Astrocyte (in vitro differentiated cells and primary cell): ENCODE results near the gene TRIM4. TPM values are rescaled to one million over a fixed set of nuclear protein-coding genes. Genes with fewer than 3 reads are reported as not detected.
"Not testable (repeated sequence)": the region's sequence is repeated elsewhere in the genome, so short reads cannot be mapped to it uniquely, and the experiment has no call there.

ENCODE experiments used
- DNase-seq: peaks from one replicate; pipeline ENCODE4 v3.0.0-alpha.2; 2010; ENCODE audit warnings: low read depth
- FAIRE-seq: peaks from 2 replicates; lab custom pipeline; 2011; peaks lifted over from hg19 to GRCh38; lab: Jason Lieb, UNC
- H2AFZ ChIP-seq: 2 replicates; pipeline ENCODE4 v1.6.0; 2012; ENCODE audit warnings: low read depth, low read length, inconsistent platforms
- H3K27ac ChIP-seq: 2 replicates; pipeline ENCODE4 v1.5.1; 2011; ENCODE audit warnings: low read depth, low read length, inconsistent platforms
- H3K27me3 ChIP-seq: 2 replicates; pipeline ENCODE4 v1.6.0; 2011; ENCODE audit warnings: low read length, inconsistent platforms; ENCODE audit not compliant: insufficient read depth
- H3K36me3 ChIP-seq: 2 replicates; pipeline ENCODE4 v1.5.1; 2011; ENCODE audit warnings: low read length, inconsistent platforms; ENCODE audit not compliant: insufficient read depth
- H3K4me1 ChIP-seq: 2 replicates; pipeline ENCODE4 v1.5.1; 2011; ENCODE audit warnings: low read length, inconsistent platforms; ENCODE audit not compliant: insufficient read depth
- H3K4me2 ChIP-seq: 2 replicates; pipeline ENCODE4 v1.6.0; 2012; ENCODE audit warnings: low read length, inconsistent platforms
- H3K4me3 ChIP-seq: 2 replicates; pipeline ENCODE4 v1.5.1; 2011; ENCODE audit warnings: low read depth, mild to moderate bottlenecking, low read length, inconsistent platforms; ENCODE audit not compliant: insufficient read depth
- H3K79me2 ChIP-seq: 2 replicates; pipeline ENCODE4 v1.6.0; 2012; ENCODE audit warnings: mild to moderate bottlenecking, low read length, inconsistent platforms; ENCODE audit not compliant: insufficient read depth
- H3K9ac ChIP-seq: 2 replicates; pipeline ENCODE4 v1.6.0; 2012; ENCODE audit warnings: mild to moderate bottlenecking, low read length, inconsistent platforms
- H3K9me3 ChIP-seq: 2 replicates; pipeline ENCODE4 v1.5.1; 2012; ENCODE audit warnings: low read depth, mild to moderate bottlenecking, low read length, inconsistent platforms; ENCODE audit not compliant: insufficient read depth
- H4K20me1 ChIP-seq: 2 replicates; pipeline ENCODE4 v1.6.0; 2012; ENCODE audit warnings: low read length, inconsistent platforms; ENCODE audit not compliant: insufficient read depth
- H3K27ac Mint-ChIP-seq: one replicate; pipeline ENCODE4 v1.8.0; 2021; ENCODE audit warnings: mild to moderate bottlenecking, mixed read lengths; ENCODE audit not compliant: unreplicated experiment
- H3K27me3 Mint-ChIP-seq: one replicate; pipeline ENCODE4 v1.8.0; 2021; ENCODE audit warnings: low read depth, mixed read lengths; ENCODE audit not compliant: unreplicated experiment
- H3K36me3 Mint-ChIP-seq: one replicate; pipeline ENCODE4 v1.8.0; 2021; ENCODE audit warnings: low read depth, mixed read lengths; ENCODE audit not compliant: unreplicated experiment
- H3K4me1 Mint-ChIP-seq: one replicate; pipeline ENCODE4 v1.8.0; 2021; ENCODE audit warnings: low read depth, mixed read lengths; ENCODE audit not compliant: unreplicated experiment
- H3K4me3 Mint-ChIP-seq: one replicate; pipeline ENCODE4 v1.8.0; 2021; ENCODE audit warnings: mild to moderate bottlenecking, moderate library complexity, mixed read lengths; ENCODE audit not compliant: unreplicated experiment
- H3K9me3 Mint-ChIP-seq: one replicate; pipeline ENCODE4 v1.8.0; 2021; ENCODE audit warnings: mild to moderate bottlenecking, mixed read lengths; ENCODE audit not compliant: unreplicated experiment
- CTCF ChIP-seq: IDR thresholded peaks from 2 replicates; pipeline ENCODE4 v1.5.1; 2011; ENCODE audit warnings: low read depth, mild to moderate bottlenecking, inconsistent platforms, low read length, moderate library complexity; ENCODE audit not compliant: insufficient read depth
- EZH2 ChIP-seq: IDR thresholded peaks from 2 replicates; pipeline ENCODE4 v1.6.1; 2012; ENCODE audit warnings: mild to moderate bottlenecking, low read length, inconsistent platforms; ENCODE audit not compliant: insufficient read depth
- total RNA-seq: library from RNA; stranded (reverse); gene quantifications from 2 replicates; pipeline ENCODE4 v1.2.1, GENCODE V29; 2021

Gene TRIM4
- total RNA-seq, 1 donor from 2014 or later, result 4.6 TPM

GRCh38 chr7:99955247-99955646 is 35.9 kb upstream of the TRIM4 start:
- Histone ChIP-seq H3K9me3 (no peaks in the 10 kb centered on the region), H3K9ac (no peak overlapping the region), H4K20me1 (no peaks in the 10 kb centered on the region), H3K4me1 (no peaks in the 10 kb centered on the region), H2AFZ (no peak overlapping the region), H3K79me2 (no peaks in the 10 kb centered on the region), H3K27me3 (no peaks in the 10 kb centered on the region), H3K4me2 (no peak overlapping the region), H3K4me3 (no peak overlapping the region), H3K27ac (no peak overlapping the region), H3K36me3 (no peaks in the 10 kb centered on the region)
- TF ChIP-seq CTCF (no peak), EZH2 (no peak)
- no peak overlapping the region for H3K4me3 Mint-ChIP-seq
- H3K36me3 Mint-ChIP-seq, result no peaks in the 10 kb centered on the region
- DNase-seq, result no peak
- no peaks in the 10 kb centered on the region for H3K4me1 Mint-ChIP-seq
- peaks cover 19% of the 10 kb centered on the region for H3K27me3 Mint-ChIP-seq
- H3K27ac Mint-ChIP-seq, result no peak overlapping the region
- no peak for FAIRE-seq
- peaks cover 8% of the 10 kb centered on the region for H3K9me3 Mint-ChIP-seq

GRCh38 chr7:99954643-99955042 is 35.3 kb upstream of the TRIM4 start:
- DNase-seq, H2AFZ ChIP-seq, H3K79me2 ChIP-seq, H3K27me3 ChIP-seq, H3K9me3 ChIP-seq, H3K9ac ChIP-seq, H3K27ac ChIP-seq, FAIRE-seq, H3K4me1 Mint-ChIP-seq, H3K36me3 Mint-ChIP-seq, H3K4me2 ChIP-seq, H3K4me3 ChIP-seq, H3K27ac Mint-ChIP-seq, H3K4me3 Mint-ChIP-seq, H3K36me3 ChIP-seq, H4K20me1 ChIP-seq, H3K4me1 ChIP-seq: not testable (repeated sequence)
- H3K9me3 Mint-ChIP-seq, result peaks cover 12% of the 10 kb centered on the region
- peaks cover 19% of the 10 kb centered on the region for H3K27me3 Mint-ChIP-seq

- Histone ChIP-seq H3K9ac (no peak overlapping the region), H3K36me3 (no peaks in the 10 kb centered on the region), H3K4me2 (no peak overlapping the region), H3K27ac (no peak overlapping the region), H3K4me3 (no peak overlapping the region), H3K9me3 (no peaks in the 10 kb centered on the region), H3K27me3 (no peaks in the 10 kb centered on the region), H3K4me1 (no peaks in the 10 kb centered on the region), H4K20me1 (no peaks in the 10 kb centered on the region), H3K79me2 (no peaks in the 10 kb centered on the region), H2AFZ (no peak overlapping the region)
- H3K27ac Mint-ChIP-seq, result no peak overlapping the region
- no peaks in the 10 kb centered on the region for H3K36me3 Mint-ChIP-seq
- no peak overlapping the region for H3K4me3 Mint-ChIP-seq
- DNase-seq (no peak), FAIRE-seq (no peak)
- H3K9me3 Mint-ChIP-seq, result peaks cover 13% of the 10 kb centered on the region
- H3K27me3 Mint-ChIP-seq, result peaks cover 14% of the 10 kb centered on the region
- TF ChIP-seq EZH2 (no peak), CTCF (no peak)
- H3K4me1 Mint-ChIP-seq, result no peaks in the 10 kb centered on the region
These were observed 34.3 kb upstream of the TRIM4 start for GRCh38 chr7:99953649-99954048.

- not testable (repeated sequence) for H3K4me1 Mint-ChIP-seq, H3K27ac ChIP-seq, FAIRE-seq, H3K79me2 ChIP-seq, H3K27me3 ChIP-seq, H3K27ac Mint-ChIP-seq, H3K36me3 ChIP-seq, H3K4me3 Mint-ChIP-seq, H3K9me3 ChIP-seq, H4K20me1 ChIP-seq, H3K4me1 ChIP-seq, H3K9ac ChIP-seq, H3K4me2 ChIP-seq, H3K36me3 Mint-ChIP-seq, H3K4me3 ChIP-seq, H2AFZ ChIP-seq, DNase-seq
- Mint-ChIP-seq H3K27me3 (peaks cover 13% of the 10 kb centered on the region), H3K9me3 (peaks cover 13% of the 10 kb centered on the region)
These were observed 33.3 kb upstream of the TRIM4 start for GRCh38 chr7:99952649-99953048.

- H3K27me3 Mint-ChIP-seq, H3K36me3 ChIP-seq, H3K79me2 ChIP-seq, H3K27ac Mint-ChIP-seq, H3K4me1 ChIP-seq, H3K36me3 Mint-ChIP-seq, H3K4me3 Mint-ChIP-seq, H3K9me3 ChIP-seq, H3K4me3 ChIP-seq, H2AFZ ChIP-seq, H4K20me1 ChIP-seq, FAIRE-seq, H3K4me1 Mint-ChIP-seq, H3K27ac ChIP-seq, H3K4me2 ChIP-seq, H3K9ac ChIP-seq, H3K27me3 ChIP-seq, DNase-seq: not testable (repeated sequence)
- H3K9me3 Mint-ChIP-seq, result peaks cover 10% of the 10 kb centered on the region
These were observed 31.5 kb upstream of the TRIM4 start for GRCh38 chr7:99950819-99951218.
